Liver (tissue), 9 donors: ENCODE data around the gene SHC1. TPM values are rescaled to one million over a fixed set of nuclear protein-coding genes. Genes with fewer than 3 reads are reported as not detected.
A peak's percentile ranks its signal among the peaks of the same experiment; 100 is the strongest.

Experiments
- DNase-seq: peaks from one replicate; pipeline ENCODE4 v3.0.0-alpha.2; 2017; ENCODE audit warnings: low spot score
- H3K27ac ChIP-seq, 2 donors: one replicate each; pipeline ENCODE4 v1.7.0; 2013; ENCODE audit warnings: inconsistent platforms in 2 of 2, low read length in 2 of 2, control low read depth in 1 of 2, low read depth in 1 of 2, mild to moderate bottlenecking in 1 of 2
- H3K27me3 ChIP-seq, 4 donors: one replicate each; pipeline versions ENCODE4 v1.6.1 to v1.7.0; 2013; ENCODE audit warnings: low read length in 3 of 4, inconsistent platforms in 1 of 4, mild to moderate bottlenecking in 1 of 4, moderate library complexity in 1 of 4; ENCODE audit not compliant: control insufficient read depth in 4 of 4, insufficient read depth in 4 of 4
- H3K36me3 ChIP-seq, 4 donors: one replicate each; pipeline versions ENCODE4 v1.6.1 to v1.7.0; 2013; ENCODE audit warnings: low read length in 3 of 4, mild to moderate bottlenecking in 3 of 4, low read depth in 1 of 4, moderate library complexity in 1 of 4; ENCODE audit not compliant: control insufficient read depth in 4 of 4, insufficient read depth in 3 of 4
- H3K4me1 ChIP-seq, 4 donors: one replicate each; pipeline versions ENCODE4 v1.6.1 to v1.7.0; 2013; ENCODE audit warnings: low read length in 3 of 4, mild to moderate bottlenecking in 3 of 4, moderate library complexity in 1 of 4; ENCODE audit not compliant: control insufficient read depth in 4 of 4, insufficient read depth in 4 of 4
- H3K4me3 ChIP-seq, 3 donors: one replicate each; pipeline versions ENCODE4 v1.6.1 to v1.7.0; 2013; ENCODE audit warnings: low read length in 3 of 3, control low read depth in 1 of 3, low read depth in 1 of 3, mild to moderate bottlenecking in 1 of 3
- H3K9ac ChIP-seq, 2 donors: one replicate each; pipeline ENCODE4 v1.7.0; 2013; ENCODE audit warnings: low read length in 2 of 2, mild to moderate bottlenecking in 2 of 2, moderate library complexity in 2 of 2, control low read depth in 1 of 2, low read depth in 1 of 2
- H3K9me3 ChIP-seq, 4 donors: one replicate each; pipeline versions ENCODE4 v1.6.1 to v1.7.0; 2013; ENCODE audit warnings: low read length in 3 of 4; ENCODE audit not compliant: control insufficient read depth in 4 of 4
- ATF3 ChIP-seq: IDR thresholded peaks from 2 replicates; pipeline ENCODE4 v1.6.1; 2016; ENCODE audit warnings: antibody characterized with exemption
- CTCF ChIP-seq: fragments of 150-350 bp; IDR thresholded peaks from 2 replicates; pipeline ENCODE4 v1.5.1; 2017; ENCODE audit warnings: improper control_type of control experiment, low read depth, low read length; ENCODE audit not compliant: missing input control
- EGR1 ChIP-seq, 2 donors: IDR thresholded peaks; 2 replicates each; pipeline ENCODE4 v1.6.1; 2016 to 2018; ENCODE audit warnings: antibody characterized with exemption in 2 of 2, low read depth in 2 of 2
- FOXA1 ChIP-seq: IDR thresholded peaks from 2 replicates; pipeline ENCODE4 v1.6.1; 2016; ENCODE audit warnings: antibody characterized with exemption
- FOXA2 ChIP-seq: IDR thresholded peaks from 2 replicates; pipeline ENCODE4 v1.6.1; 2016; ENCODE audit warnings: antibody characterized with exemption
- GABPA ChIP-seq, 2 donors: IDR thresholded peaks in 1 of 2; conservative IDR thresholded peaks in 1 of 2; 2 replicates each; pipeline ENCODE4 v1.6.1; 2016; ENCODE audit warnings: antibody characterized with exemption in 2 of 2, mild to moderate bottlenecking in 1 of 2, moderate library complexity in 1 of 2
- HNF4A ChIP-seq, 2 donors: conservative IDR thresholded peaks; 2 replicates each; pipeline ENCODE4 v1.6.1; 2016; ENCODE audit warnings: antibody characterized with exemption in 2 of 2, mild to moderate bottlenecking in 2 of 2
- HNF4G ChIP-seq: IDR thresholded peaks from 2 replicates; pipeline ENCODE4 v1.6.1; 2016; ENCODE audit warnings: antibody characterized with exemption
- JUND ChIP-seq, 2 donors: IDR thresholded peaks; 2 replicates each; pipeline ENCODE4 v1.6.1; 2016; ENCODE audit warnings: antibody characterized with exemption in 2 of 2
- MAX ChIP-seq: IDR thresholded peaks from 2 replicates; pipeline ENCODE4 v1.6.1; 2016; ENCODE audit warnings: antibody characterized with exemption
- NR2F2 ChIP-seq: IDR thresholded peaks from 2 replicates; pipeline ENCODE4 v1.6.1; 2016; ENCODE audit warnings: antibody characterized with exemption
- RAD21 ChIP-seq, 2 donors: IDR thresholded peaks; 2 replicates each; pipeline ENCODE4 v1.6.1; 2016; ENCODE audit warnings: antibody characterized with exemption in 2 of 2, mild to moderate bottlenecking in 2 of 2
- REST ChIP-seq: IDR thresholded peaks from 2 replicates; pipeline ENCODE4 v1.6.1; 2016; ENCODE audit warnings: antibody characterized with exemption, mild to moderate bottlenecking
- RXRA ChIP-seq, 2 donors: IDR thresholded peaks; 2 replicates each; pipeline ENCODE4 v1.6.1; 2017 to 2018; ENCODE audit warnings: antibody characterized with exemption in 2 of 2, mild to moderate bottlenecking in 1 of 2
- SP1 ChIP-seq: IDR thresholded peaks from 2 replicates; pipeline ENCODE4 v1.6.1; 2018; ENCODE audit warnings: antibody characterized with exemption, mild to moderate bottlenecking
- TAF1 ChIP-seq: conservative IDR thresholded peaks from 2 replicates; pipeline ENCODE4 v1.6.1; 2016; ENCODE audit warnings: antibody characterized with exemption, mild to moderate bottlenecking
- YY1 ChIP-seq: IDR thresholded peaks from 2 replicates; pipeline ENCODE4 v1.6.1; 2016; ENCODE audit warnings: antibody characterized with exemption, mild to moderate bottlenecking
- ZBTB33 ChIP-seq: IDR thresholded peaks from 2 replicates; pipeline ENCODE4 v1.6.1; 2016; ENCODE audit warnings: antibody characterized with exemption
- WGBS: extraction: QIAGEN DNeasy Blood & Tissue Kit; methylation state at CpG from one replicate; pipeline ENCODE4 v1.1.7; 2013; 5-methylcytosine and 5-hydroxymethylcytosine counted together
- polyA plus RNA-seq, 2 donors: library from polyadenylated mRNA; stranded (reverse) in 1 of 2; unstranded in 1 of 2; fragments of 200-250 nt in 1 of 2; fragments of >200 nt in 1 of 2; fragmentation: Nextera tagmentation in 1 of 2; extraction: Ambion mirVana in 1 of 2; gene quantifications; one replicate each; pipeline versions ENCODE4 v1.2.1 to v1.2.3, GENCODE V29; 2013 to 2015
- total RNA-seq, 2 donors: library from RNA; depleted of rRNA; stranded (reverse); fragments of >200 nt; gene quantifications; one replicate each; pipeline ENCODE4 v1.2.3, GENCODE V29; 2014
- donor health status: healthy.
- donor health status: healthy.
- donor health status: healthy.
- donor health status: healthy.
- donor health status: healthy.

SHC1 gene
- total and polyA plus RNA-seq, 4 donors: 27.2 to 65.5 (median 58.0) TPM

GRCh38 chr1:154969860-154970452 lies 591 bp downstream of the SHC1 start:
- no peak for DNase-seq
- no peaks in the 10 kb centered on the region for H3K27me3 ChIP-seq
- H3K9ac ChIP-seq: peak overlapping the region in 1 of 2 donors; percentile 30
- H3K36me3 ChIP-seq: peaks cover 7 to 33% (median 27%) of the 10 kb centered on the region in 4 donors
- WGBS: 56% methylated on average over 22 of the region's 22 CpGs
- H3K27ac ChIP-seq: peak overlapping the region; percentile 89 to 99
- peaks cover 13 to 44% (median 26%) of the 10 kb centered on the region in 4 donors for H3K4me1 ChIP-seq
- H3K9me3 ChIP-seq: no peaks in the 10 kb centered on the region
- H3K4me3 ChIP-seq: peak overlapping the region in 1 of 3 donors; percentile 37
- TF ChIP-seq FOXA2 (no peak), REST (no peak), NR2F2 (no peak), RAD21 (IDR thresholded peaks at IDR 0.05) (no peak), YY1 (no peak), ZBTB33 (no peak), CTCF (no peak), EGR1 (IDR thresholded peaks at IDR 0.05; ENCODE audit: low read depth in 2 of 2) (no peak), MAX (no peak), GABPA (IDR thresholded peaks at IDR 0.05 in 1 of 2, conservative IDR thresholded peaks at IDR 0.05 in 1 of 2) (no peak), FOXA1 (no peak), RXRA (IDR thresholded peaks at IDR 0.05) (no peak), TAF1 (no peak), HNF4A (conservative IDR thresholded peaks at IDR 0.05) (no peak), ATF3 (no peak), SP1 (no peak), JUND (IDR thresholded peaks at IDR 0.05) (no peak), HNF4G (no peak)
